Posterior vena cava (tissue), 2 donors: ENCODE data around the gene NEU1. TPM values are rescaled to one million over a fixed set of nuclear protein-coding genes. Genes with fewer than 3 reads are reported as not detected.
"Not testable (repeated sequence)": the region's sequence is repeated elsewhere in the genome, so short reads cannot be mapped to it uniquely, and the experiment has no call there.

Experiments used
- DNase-seq: peaks from one replicate; pipeline ENCODE4 v3.0.0-alpha.2; 2020; ENCODE audit warnings: low spot score
- intact Hi-C, 2 donors: fragments of 100-400 bp; cut with DNase I; formaldehyde crosslinking; loops; one replicate each; pipeline versions ENCODE4 v1.14.1 to v1.14.2; 2022 to 2023
- total RNA-seq, 2 donors: library from RNA; stranded (reverse); fragmentation: NEBNext Ultra II Directional; extraction: Animal tissue kit (Norgen Biotek cat#: 25700); gene quantifications; one replicate each; pipeline ENCODE4 v1.2.1, GENCODE V29; 2021
- donor health status: DM: yes; HTN: yes; CAD: no.
- donor health status: DM: yes; HTN: yes; CAD: no.

The NEU1 gene
- total RNA-seq, 2 donors from 2014 or later: 22.2 to 29.0 TPM

GRCh38 chr6:31877651-31878161 is 15.1 kb upstream of the NEU1 start:
- intact Hi-C loops: no loop called here
- no peak for DNase-seq

GRCh38 chr6:31877125-31877650 is 14.6 kb upstream of the NEU1 start:
- DNase-seq: no peak
- intact Hi-C loops: no loop called here

GRCh38 chr6:31876357-31876756 is 13.7 kb upstream of the NEU1 start:
- DNase-seq: no peak
- intact Hi-C loops: no loop called here

GRCh38 chr6:31875877-31876276 is 13.3 kb upstream of the NEU1 start:
- intact Hi-C loops: no loop called here
- DNase-seq: no peak

- no peak for DNase-seq
- intact Hi-C loops: no loop called here
These were observed 12.4 kb upstream of the NEU1 start for GRCh38 chr6:31874836-31875572.

GRCh38 chr6:31874084-31874670 is 11.6 kb upstream of the NEU1 start:
- intact Hi-C loops: no loop called here
- DNase-seq: no peak

- intact Hi-C loops: no loop called here
- no peak for DNase-seq
These were observed 8.5 kb upstream of the NEU1 start for GRCh38 chr6:31871046-31871659.

- DNase-seq: no peak
- intact Hi-C loops: loop anchor here in 1 of 2 donors (1.0 kb wide), 1 partner anchor 76 kb away; no protein-coding TSS in a partner anchor
These were observed 7.8 kb upstream of the NEU1 start for GRCh38 chr6:31870385-31870921.

GRCh38 chr6:31869343-31869742 is 6.7 kb upstream of the NEU1 start:
- DNase-seq: no peak
- intact Hi-C loops: no loop called here

- DNase-seq, intact Hi-C loops: not testable (repeated sequence)
These were observed 6.0 kb upstream of the NEU1 start for GRCh38 chr6:31868658-31868971.

GRCh38 chr6:31865205-31866118 is 2.8 kb upstream of the NEU1 start:
- intact Hi-C loops: no loop called here
- no peak for DNase-seq

GRCh38 chr6:31864818-31865204 is 2.2 kb upstream of the NEU1 start:
- intact Hi-C loops: no loop called here
- no peak for DNase-seq

GRCh38 chr6:31864123-31864562 is 1.5 kb upstream of the NEU1 start:
- DNase-seq, intact Hi-C loops: not testable (repeated sequence)

- intact Hi-C loops: loop anchor here in 1 of 2 donors (1.0 kb wide), 1 partner anchor 41 kb away; no protein-coding TSS in a partner anchor
- DNase-seq: no peak
These were observed 690 bp downstream of the NEU1 start for GRCh38 chr6:31861919-31862343.

GRCh38 chr6:31861150-31861549 is 1.5 kb downstream of the NEU1 start:
- no peak for DNase-seq
- intact Hi-C loops: no loop called here

GRCh38 chr6:31860349-31860748 is 2.3 kb downstream of the NEU1 start:
- no peak for DNase-seq
- intact Hi-C loops: no loop called here

- intact Hi-C loops: no loop called here
- DNase-seq: no peak
These were observed 2.7 kb downstream of the NEU1 start for GRCh38 chr6:31859923-31860322.

- intact Hi-C loops: no loop called here
These were observed 3.9 kb downstream of the NEU1 start for GRCh38 chr6:31858707-31859106.

GRCh38 chr6:31857774-31858173 is 4.8 kb downstream of the NEU1 start:
- DNase-seq, intact Hi-C loops: not testable (repeated sequence)

More at GRCh38 chr6:31858707-31859106, 3.9 kb downstream of the NEU1 start:
- DNase-seq: no peak
